Neuron (in vitro differentiated cells): Measurements from ENCODE around the gene RNU6-8.

Experiments
- H2AFZ ChIP-seq: one replicate; pipeline ENCODE4 v1.6.1; 2013; ENCODE audit warnings: low read depth, mild to moderate bottlenecking, inconsistent platforms, low read length, moderate library complexity
- H3K27me3 ChIP-seq: one replicate; pipeline ENCODE4 v1.6.1; 2013; ENCODE audit warnings: low read length; ENCODE audit not compliant: insufficient read depth
- H3K36me3 ChIP-seq: one replicate; pipeline ENCODE4 v1.6.1; 2013; ENCODE audit warnings: low read length; ENCODE audit not compliant: insufficient read depth
- H3K4me1 ChIP-seq: one replicate; pipeline ENCODE4 v1.6.1; 2013; ENCODE audit warnings: low read length; ENCODE audit not compliant: insufficient read depth
- H3K4me3 ChIP-seq: 2 replicates; pipeline ENCODE4 v1.5.1; 2013; ENCODE audit warnings: mild to moderate bottlenecking, low read length, moderate library complexity
- H3K9me3 ChIP-seq: one replicate; pipeline ENCODE4 v1.6.1; 2013; ENCODE audit warnings: low read length

Gene RNU6-8

DNA sequence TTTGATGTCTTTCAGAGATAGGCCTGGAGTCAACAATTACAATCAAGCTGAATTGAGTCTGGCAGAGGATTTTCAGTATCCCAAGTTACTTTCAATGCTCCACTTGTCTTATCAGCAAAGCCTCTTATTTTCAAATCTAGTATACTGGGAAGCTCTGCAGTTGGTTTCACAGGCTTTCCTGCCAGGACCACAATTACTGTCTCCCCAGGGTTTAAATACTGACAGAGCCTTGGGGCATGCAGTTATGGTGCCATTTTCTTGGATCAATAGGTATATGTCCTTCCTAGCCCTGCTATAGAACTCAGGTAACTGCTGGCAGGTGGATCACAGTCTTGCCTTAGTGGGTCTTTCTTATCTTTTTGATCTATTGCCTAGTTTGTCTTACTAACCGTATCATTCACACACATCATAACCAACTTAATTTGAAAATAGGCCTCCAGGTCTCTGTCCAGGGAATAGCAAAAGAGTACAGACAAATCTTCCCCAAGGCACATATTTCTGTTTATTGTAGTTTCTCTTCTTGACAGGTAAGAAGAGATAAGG lies 22.4 kb upstream of the RNU6-8 start:
- H3K4me1 ChIP-seq = peaks cover 5% of the 10 kb centered on the region
- no peak overlapping the region for H3K4me3 ChIP-seq
- H3K36me3 ChIP-seq = no peaks in the 10 kb centered on the region
- no peaks in the 10 kb centered on the region for H3K27me3 ChIP-seq
- no peak overlapping the region for H2AFZ ChIP-seq
- H3K9me3 ChIP-seq = no peaks in the 10 kb centered on the region

- H3K9me3 ChIP-seq = no peaks in the 10 kb centered on the region
- H3K4me3 ChIP-seq = no peak overlapping the region
- H2AFZ ChIP-seq = no peak overlapping the region
- no peaks in the 10 kb centered on the region for H3K36me3 ChIP-seq
- peaks cover 5% of the 10 kb centered on the region for H3K4me1 ChIP-seq
- no peaks in the 10 kb centered on the region for H3K27me3 ChIP-seq
Measured at GRCh38 chr14:32224737-32225377, 21.8 kb upstream of the RNU6-8 start.

GRCh38 chr14:32217301-32217700 lies 14.2 kb upstream of the RNU6-8 start:
- Histone ChIP-seq H3K27me3 (no peaks in the 10 kb centered on the region), H2AFZ (no peak overlapping the region), H3K4me3 (no peak overlapping the region), H3K9me3 (no peaks in the 10 kb centered on the region), H3K36me3 (no peaks in the 10 kb centered on the region), H3K4me1 (no peaks in the 10 kb centered on the region)

GRCh38 chr14:32212833-32213232 lies 9.8 kb upstream of the RNU6-8 start:
- no peaks in the 10 kb centered on the region for H3K9me3 ChIP-seq
- no peak overlapping the region for H3K4me3 ChIP-seq
- no peaks in the 10 kb centered on the region for H3K36me3 ChIP-seq
- no peaks in the 10 kb centered on the region for H3K27me3 ChIP-seq
- no peaks in the 10 kb centered on the region for H3K4me1 ChIP-seq
- H2AFZ ChIP-seq = no peak overlapping the region

DNA sequence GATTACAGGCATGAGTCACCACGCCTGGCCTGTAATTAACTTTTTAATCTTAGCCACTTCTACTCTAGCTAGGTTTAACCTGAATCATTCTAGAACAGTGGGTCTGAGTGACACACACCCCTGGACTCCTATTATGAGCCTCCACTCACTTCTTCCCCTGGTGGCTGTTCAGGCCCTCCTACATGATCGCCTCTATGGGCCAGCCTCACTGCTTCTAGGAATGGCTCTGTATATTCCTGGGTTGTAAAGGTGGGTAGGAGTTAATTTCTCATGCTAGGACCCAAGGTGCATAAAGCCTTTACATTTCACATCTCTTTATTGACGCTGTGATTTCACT lies 8.0 kb upstream of the RNU6-8 start:
- Histone ChIP-seq H3K4me1 (no peaks in the 10 kb centered on the region), H3K4me3 (no peak overlapping the region), H2AFZ (no peak overlapping the region), H3K36me3 (no peaks in the 10 kb centered on the region), H3K9me3 (no peaks in the 10 kb centered on the region), H3K27me3 (peaks cover 4% of the 10 kb centered on the region)

GRCh38 chr14:32209471-32209870 lies 6.4 kb upstream of the RNU6-8 start:
- no peaks in the 10 kb centered on the region for H3K36me3 ChIP-seq

GRCh38 chr14:32208490-32208889 lies 5.4 kb upstream of the RNU6-8 start:
- Histone ChIP-seq H2AFZ (no peak overlapping the region), H3K4me3 (no peak overlapping the region), H3K9me3 (no peaks in the 10 kb centered on the region), H3K4me1 (peaks cover 5% of the 10 kb centered on the region), H3K27me3 (peaks cover 4% of the 10 kb centered on the region), H3K36me3 (no peaks in the 10 kb centered on the region)

More at GRCh38 chr14:32209471-32209870, 6.4 kb upstream of the RNU6-8 start:
- Histone ChIP-seq H2AFZ (no peak overlapping the region), H3K27me3 (peaks cover 4% of the 10 kb centered on the region), H3K4me3 (no peak overlapping the region), H3K9me3 (no peaks in the 10 kb centered on the region), H3K4me1 (no peaks in the 10 kb centered on the region)

DNA sequence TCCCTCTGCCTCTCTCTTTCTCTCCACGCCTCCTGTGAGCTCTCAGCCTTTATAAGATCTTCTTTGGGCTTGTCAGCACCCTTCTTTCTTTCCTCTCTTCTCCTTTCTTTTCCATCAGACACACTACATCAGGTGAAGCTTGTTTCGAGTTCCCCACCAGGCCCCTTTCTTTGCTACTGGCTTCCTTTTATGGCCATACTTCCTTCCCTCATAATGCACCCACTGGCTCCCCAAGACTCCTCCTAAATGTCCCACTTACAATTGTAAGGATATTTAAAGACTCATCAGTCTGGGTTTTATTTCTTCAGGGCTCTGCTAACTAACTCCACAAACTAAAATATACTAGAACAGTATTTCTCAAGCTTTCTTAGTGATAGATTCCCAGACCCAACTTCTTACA lies 3.5 kb upstream of the RNU6-8 start:
- H3K4me3 ChIP-seq = no peak overlapping the region
- H3K36me3 ChIP-seq = no peaks in the 10 kb centered on the region
- no peaks in the 10 kb centered on the region for H3K9me3 ChIP-seq
- H2AFZ ChIP-seq = no peak overlapping the region
- H3K4me1 ChIP-seq = peaks cover 5% of the 10 kb centered on the region
- peaks cover 4% of the 10 kb centered on the region for H3K27me3 ChIP-seq

GRCh38 chr14:32205984-32206383 lies 2.9 kb upstream of the RNU6-8 start:
- peaks cover 4% of the 10 kb centered on the region for H3K27me3 ChIP-seq
- no peak overlapping the region for H2AFZ ChIP-seq
- no peaks in the 10 kb centered on the region for H3K9me3 ChIP-seq
- peaks cover 5% of the 10 kb centered on the region for H3K4me1 ChIP-seq
- no peaks in the 10 kb centered on the region for H3K36me3 ChIP-seq
- H3K4me3 ChIP-seq = no peak overlapping the region

DNA sequence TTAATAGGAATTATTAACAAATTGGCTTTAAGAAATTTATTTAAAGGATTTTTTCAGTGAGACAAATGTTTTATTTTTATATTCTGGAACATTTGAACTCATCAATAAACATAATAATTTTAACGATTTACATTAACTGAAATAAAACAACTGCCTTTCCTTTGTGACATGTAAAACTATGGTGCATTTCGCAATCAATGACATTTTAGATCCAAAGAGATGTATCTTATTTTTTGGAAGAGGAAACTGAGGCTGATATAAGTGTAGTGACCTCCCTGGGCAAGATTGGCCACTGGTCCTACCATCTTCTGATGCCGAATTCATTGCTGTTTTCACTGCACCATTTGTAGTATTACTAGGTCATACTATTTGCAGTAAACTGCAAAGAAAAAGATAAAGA lies 2.5 kb upstream of the RNU6-8 start:
- Histone ChIP-seq H2AFZ (no peak overlapping the region), H3K4me3 (no peak overlapping the region), H3K4me1 (peaks cover 10% of the 10 kb centered on the region), H3K9me3 (no peaks in the 10 kb centered on the region), H3K36me3 (no peaks in the 10 kb centered on the region), H3K27me3 (peaks cover 4% of the 10 kb centered on the region)

- Histone ChIP-seq H3K9me3 (no peaks in the 10 kb centered on the region), H3K36me3 (no peaks in the 10 kb centered on the region), H3K4me3 (peak overlapping the region; percentile 77), H3K27me3 (peaks cover 4% of the 10 kb centered on the region), H2AFZ (peak overlapping the region; percentile 98), H3K4me1 (peaks cover 10% of the 10 kb centered on the region)
Measured at GRCh38 chr14:32203928-32204357, 874 bp upstream of the RNU6-8 start.

- H3K27me3 ChIP-seq = peaks cover 4% of the 10 kb centered on the region
- peak overlapping the region; percentile 94 for H2AFZ ChIP-seq
- H3K36me3 ChIP-seq = no peaks in the 10 kb centered on the region
- peaks cover 10% of the 10 kb centered on the region for H3K4me1 ChIP-seq
- peak overlapping the region; percentile 77 for H3K4me3 ChIP-seq
- H3K9me3 ChIP-seq = no peaks in the 10 kb centered on the region
Measured at GRCh38 chr14:32202491-32202997, 525 bp downstream of the RNU6-8 start.

DNA sequence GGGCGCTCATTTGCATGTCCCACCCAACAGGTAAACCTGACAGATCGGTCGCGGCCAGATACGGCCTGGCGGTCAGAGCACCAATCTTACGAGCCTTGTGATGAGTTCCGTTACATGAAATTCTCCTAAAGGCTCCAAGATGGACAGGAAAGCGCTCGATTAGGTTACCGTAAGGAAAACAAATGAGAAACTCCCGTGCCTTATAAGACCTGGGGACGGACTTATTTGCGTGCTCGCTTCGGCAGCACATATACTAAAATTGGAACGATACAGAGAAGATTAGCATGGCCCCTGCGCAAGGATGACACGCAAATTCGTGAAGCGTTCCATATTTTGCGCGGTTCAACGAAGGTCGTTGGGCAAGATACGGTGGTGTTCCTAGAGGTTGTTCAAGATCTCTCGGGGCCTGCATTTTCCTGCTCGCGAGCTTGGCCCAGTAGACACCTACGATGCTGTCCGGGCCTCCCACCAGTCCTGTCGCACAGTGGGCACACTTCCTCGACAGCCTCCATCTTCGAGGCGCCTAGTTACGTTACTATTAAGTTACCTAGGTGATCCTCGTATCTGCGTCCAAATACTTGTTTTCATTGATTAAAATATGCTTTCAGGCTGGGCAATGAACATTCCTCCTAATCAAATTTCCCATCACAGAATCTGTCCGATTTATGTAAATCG lies 1.1 kb downstream of the RNU6-8 start, which contains the start of gene RNU6-7:
TSS of gene RNU6-7 (plus strand) at position 230 of the 675 bp plus-strand sequence.
- no peaks in the 10 kb centered on the region for H3K36me3 ChIP-seq

More for the DNA sequence above, 1.1 kb downstream of the RNU6-8 start, which contains the start of gene RNU6-7:
- Histone ChIP-seq H3K27me3 (peaks cover 4% of the 10 kb centered on the region), H3K4me1 (peaks cover 10% of the 10 kb centered on the region), H3K9me3 (no peaks in the 10 kb centered on the region), H2AFZ (peak within 1 kb of the TSS; percentile 94), H3K4me3 (peak within 1 kb of the TSS; percentile 77)
